Measurements from ENCODE around the gene ST14. TPM values are rescaled to one million over a fixed set of nuclear protein-coding genes. Genes with fewer than 3 reads are reported as not detected.

ST14 gene
- total RNA-seq, 1 donor = under 0.01 TPM

GRCh38 chr11:130123414-130124040 lies 36.1 kb upstream of the ST14 start:
- no peak for DNase-seq (ENCODE audit: insufficient read length, low spot score, missing footprints)
- no peak for TF ChIP-seq CTCF (IDR thresholded peaks at IDR 0.05; ENCODE audit: extremely low read depth, low read depth, low read length)
- peaks cover 56% of the 10 kb centered on the region for H3K36me3 ChIP-seq (ENCODE audit: insufficient read depth, low read length)
- no peaks in the 10 kb centered on the region for H3K9me3 ChIP-seq (ENCODE audit: low read depth, low read length)
- H3K4me3 ChIP-seq (ENCODE audit: insufficient read depth, low read length) = no peak overlapping the region
- H3K4me1 ChIP-seq (ENCODE audit: insufficient read depth, low read length) = peaks cover 30% of the 10 kb centered on the region
- peak overlapping the region; percentile 42 for H3K27ac ChIP-seq (ENCODE audit: low read depth, low read length)
- H3K27me3 ChIP-seq (ENCODE audit: insufficient read depth, low read length) = no peaks in the 10 kb centered on the region
- H4K20me1 ChIP-seq (ENCODE audit: insufficient read depth, low read length) = peaks cover 44% of the 10 kb centered on the region
- peaks cover 37% of the 10 kb centered on the region for H3K79me2 ChIP-seq (ENCODE audit: insufficient read depth, low read length)
- no peak overlapping the region for H2AFZ ChIP-seq (ENCODE audit: low read length)
- peak overlapping the region; percentile 45 for H3K4me2 ChIP-seq (ENCODE audit: insufficient read depth, low read length)

- H3K36me3 ChIP-seq (ENCODE audit: insufficient read depth, low read length) = peaks cover 61% of the 10 kb centered on the region
- H3K79me2 ChIP-seq (ENCODE audit: insufficient read depth, low read length) = peaks cover 32% of the 10 kb centered on the region
- H3K4me1 ChIP-seq (ENCODE audit: insufficient read depth, low read length) = peaks cover 30% of the 10 kb centered on the region
- peak overlapping the region; percentile 45 for H3K4me2 ChIP-seq (ENCODE audit: insufficient read depth, low read length)
- no peak overlapping the region for H2AFZ ChIP-seq (ENCODE audit: low read length)
- H3K27me3 ChIP-seq (ENCODE audit: insufficient read depth, low read length) = no peaks in the 10 kb centered on the region
- peaks cover 38% of the 10 kb centered on the region for H4K20me1 ChIP-seq (ENCODE audit: insufficient read depth, low read length)
- H3K4me3 ChIP-seq (ENCODE audit: insufficient read depth, low read length) = no peak overlapping the region
- no peaks in the 10 kb centered on the region for H3K9me3 ChIP-seq (ENCODE audit: low read depth, low read length)
- no peak for TF ChIP-seq CTCF (IDR thresholded peaks at IDR 0.05; ENCODE audit: extremely low read depth, low read depth, low read length)
- H3K27ac ChIP-seq (ENCODE audit: low read depth, low read length) = peak overlapping the region; percentile 49
- peak; percentile 86 for DNase-seq (ENCODE audit: insufficient read length, low spot score, missing footprints)
Measured at GRCh38 chr11:130124096-130124495, 35.5 kb upstream of the ST14 start.

GRCh38 chr11:130125638-130126037 lies 33.9 kb upstream of the ST14 start:
- TF ChIP-seq CTCF (IDR thresholded peaks at IDR 0.05; ENCODE audit: extremely low read depth, low read depth, low read length) = no peak
- no peak overlapping the region for H3K27ac ChIP-seq (ENCODE audit: low read depth, low read length)

GRCh38 chr11:130126516-130126915 lies 33.1 kb upstream of the ST14 start:
- no peak for TF ChIP-seq CTCF (IDR thresholded peaks at IDR 0.05; ENCODE audit: extremely low read depth, low read depth, low read length)
- H3K27me3 ChIP-seq (ENCODE audit: insufficient read depth, low read length) = no peaks in the 10 kb centered on the region
- H3K36me3 ChIP-seq (ENCODE audit: insufficient read depth, low read length) = peaks cover 81% of the 10 kb centered on the region
- no peak overlapping the region for H2AFZ ChIP-seq (ENCODE audit: low read length)
- peaks cover 23% of the 10 kb centered on the region for H4K20me1 ChIP-seq (ENCODE audit: insufficient read depth, low read length)
- no peak for DNase-seq (ENCODE audit: insufficient read length, low spot score, missing footprints)
- H3K9me3 ChIP-seq (ENCODE audit: low read depth, low read length) = no peaks in the 10 kb centered on the region
- H3K79me2 ChIP-seq (ENCODE audit: insufficient read depth, low read length) = peaks cover 21% of the 10 kb centered on the region
- no peak overlapping the region for H3K4me3 ChIP-seq (ENCODE audit: insufficient read depth, low read length)
- H3K27ac ChIP-seq (ENCODE audit: low read depth, low read length) = no peak overlapping the region
- no peak overlapping the region for H3K4me2 ChIP-seq (ENCODE audit: insufficient read depth, low read length)
- peaks cover 24% of the 10 kb centered on the region for H3K4me1 ChIP-seq (ENCODE audit: insufficient read depth, low read length)

More at GRCh38 chr11:130125638-130126037, 33.9 kb upstream of the ST14 start:
- Histone ChIP-seq H3K9me3 (ENCODE audit: low read depth, low read length) (no peaks in the 10 kb centered on the region), H3K79me2 (ENCODE audit: insufficient read depth, low read length) (peaks cover 21% of the 10 kb centered on the region), H3K36me3 (ENCODE audit: insufficient read depth, low read length) (peaks cover 73% of the 10 kb centered on the region), H2AFZ (ENCODE audit: low read length) (no peak overlapping the region), H3K27me3 (ENCODE audit: insufficient read depth, low read length) (no peaks in the 10 kb centered on the region), H3K4me2 (ENCODE audit: insufficient read depth, low read length) (no peak overlapping the region), H3K4me1 (ENCODE audit: insufficient read depth, low read length) (peaks cover 30% of the 10 kb centered on the region), H3K4me3 (ENCODE audit: insufficient read depth, low read length) (no peak overlapping the region), H4K20me1 (ENCODE audit: insufficient read depth, low read length) (peaks cover 27% of the 10 kb centered on the region)
- no peak for DNase-seq (ENCODE audit: insufficient read length, low spot score, missing footprints)
